Measurements from ENCODE around the gene SPINK4. TPM values are rescaled to one million over a fixed set of nuclear protein-coding genes. Genes with fewer than 3 reads are reported as not detected.

SPINK4 gene
- total RNA-seq, 1 donor from 2014 or later, result not detected

DNA sequence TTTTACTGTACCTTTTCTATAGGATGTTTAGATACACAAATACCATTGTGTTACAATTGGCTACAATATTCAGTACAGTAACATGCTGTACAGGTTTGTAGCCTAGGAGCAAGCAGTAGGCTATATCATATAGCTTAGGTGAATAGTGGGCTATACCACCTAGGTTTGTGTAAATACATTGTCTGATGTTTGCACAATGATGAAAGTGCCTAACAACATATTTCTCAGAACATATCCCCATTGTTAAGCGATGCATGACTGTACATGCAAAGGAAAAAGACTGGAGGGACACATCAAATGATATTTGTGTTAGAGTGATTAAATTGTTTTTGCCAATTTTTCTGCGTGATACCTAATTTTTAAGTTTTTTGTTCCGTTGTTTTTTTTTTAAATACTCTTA lies 30.2 kb downstream of the SPINK4 start:
- ATAC-seq, result no peak
- no peak overlapping the region for H3K4me3 ChIP-seq
- no peak for DNase-seq
- H3K9me3 ChIP-seq, result no peaks in the 10 kb centered on the region
- H3K27me3 ChIP-seq, result no peaks in the 10 kb centered on the region
- H3K27ac ChIP-seq, result no peak overlapping the region
- H3K36me3 ChIP-seq, result peaks cover 86% of the 10 kb centered on the region
- TF ChIP-seq, protein P1, sequence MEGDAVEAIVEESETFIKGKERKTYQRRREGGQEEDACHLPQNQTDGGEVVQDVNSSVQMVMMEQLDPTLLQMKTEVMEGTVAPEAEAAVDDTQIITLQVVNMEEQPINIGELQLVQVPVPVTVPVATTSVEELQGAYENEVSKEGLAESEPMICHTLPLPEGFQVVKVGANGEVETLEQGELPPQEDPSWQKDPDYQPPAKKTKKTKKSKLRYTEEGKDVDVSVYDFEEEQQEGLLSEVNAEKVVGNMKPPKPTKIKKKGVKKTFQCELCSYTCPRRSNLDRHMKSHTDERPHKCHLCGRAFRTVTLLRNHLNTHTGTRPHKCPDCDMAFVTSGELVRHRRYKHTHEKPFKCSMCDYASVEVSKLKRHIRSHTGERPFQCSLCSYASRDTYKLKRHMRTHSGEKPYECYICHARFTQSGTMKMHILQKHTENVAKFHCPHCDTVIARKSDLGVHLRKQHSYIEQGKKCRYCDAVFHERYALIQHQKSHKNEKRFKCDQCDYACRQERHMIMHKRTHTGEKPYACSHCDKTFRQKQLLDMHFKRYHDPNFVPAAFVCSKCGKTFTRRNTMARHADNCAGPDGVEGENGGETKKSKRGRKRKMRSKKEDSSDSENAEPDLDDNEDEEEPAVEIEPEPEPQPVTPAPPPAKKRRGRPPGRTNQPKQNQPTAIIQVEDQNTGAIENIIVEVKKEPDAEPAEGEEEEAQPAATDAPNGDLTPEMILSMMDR (IDR thresholded peaks at IDR 0.05), result no peak
- H3K4me1 ChIP-seq, result peaks cover 13% of the 10 kb centered on the region
- intact Hi-C loops (cut with DNase I), result no loop called here

DNA sequence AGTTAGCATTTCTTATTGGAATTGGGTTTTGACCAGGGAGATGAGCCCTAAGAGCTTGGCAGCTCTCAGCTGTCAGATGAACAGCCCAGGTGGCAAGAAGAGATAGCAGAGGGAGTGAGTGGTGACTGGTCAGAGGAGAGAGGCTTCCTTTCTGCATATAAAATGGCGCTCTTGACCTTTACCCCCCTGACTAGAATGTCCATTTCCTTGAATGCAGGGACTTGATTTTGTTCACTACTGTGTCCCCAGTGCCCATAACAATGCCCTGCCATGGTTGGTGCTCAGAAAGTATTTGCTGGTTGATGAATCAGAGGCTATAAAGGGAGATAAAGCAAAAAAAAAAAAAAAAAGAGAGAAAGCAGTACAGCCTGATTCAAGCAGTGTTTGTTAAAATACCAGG lies 32.1 kb downstream of the SPINK4 start:
- ATAC-seq (no peak), DNase-seq (no peak)
- Histone ChIP-seq H3K27me3 (no peaks in the 10 kb centered on the region), H3K4me1 (no peaks in the 10 kb centered on the region), H3K4me3 (no peak overlapping the region), H3K36me3 (peaks cover 98% of the 10 kb centered on the region), H3K27ac (no peak overlapping the region), H3K9me3 (no peaks in the 10 kb centered on the region)
- intact Hi-C loops (cut with DNase I), result no loop called here
- TF ChIP-seq, protein P1 (IDR thresholded peaks at IDR 0.05), result no peak

DNA sequence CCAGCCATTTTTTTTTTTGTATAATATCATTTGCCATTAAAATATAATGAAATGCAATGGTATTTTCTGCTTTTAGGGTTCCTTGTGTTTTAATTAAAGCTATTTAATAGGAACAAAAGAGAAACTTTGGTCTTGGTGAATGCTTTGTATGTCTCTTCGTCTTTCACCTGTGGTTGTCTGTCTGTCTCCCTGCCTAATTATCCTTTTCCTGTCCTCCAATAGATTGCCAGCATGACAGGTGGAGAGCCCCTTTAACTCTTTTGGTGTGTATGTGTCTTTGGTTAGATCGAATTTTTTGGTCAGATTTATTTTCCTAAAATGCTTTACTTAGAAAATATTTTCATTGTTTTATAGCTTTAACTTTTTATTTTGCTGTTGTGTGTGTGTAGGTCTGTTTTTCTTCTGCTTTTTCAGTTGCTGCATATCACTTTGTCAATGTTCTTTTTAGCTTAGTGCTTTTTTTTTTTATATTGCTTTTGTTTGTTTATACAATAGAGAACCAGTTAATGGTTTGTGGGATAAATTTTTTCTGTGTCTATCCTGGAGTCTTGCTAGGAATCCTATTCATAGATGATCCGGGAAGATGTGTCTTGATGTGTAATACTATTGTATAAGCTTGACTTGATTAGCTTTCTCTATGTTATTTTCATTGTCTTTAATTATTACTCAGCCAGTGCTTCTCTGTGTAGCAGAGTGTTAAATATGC lies 33.5 kb downstream of the SPINK4 start:
- no peak for ATAC-seq
- H3K27me3 ChIP-seq, result no peaks in the 10 kb centered on the region
- no peak for DNase-seq
- no peak overlapping the region for H3K27ac ChIP-seq
- intact Hi-C loops (cut with DNase I), result no loop called here
- TF ChIP-seq, protein P1 (IDR thresholded peaks at IDR 0.05), result no peak
- H3K36me3 ChIP-seq, result peaks cover 99% of the 10 kb centered on the region
- no peak overlapping the region for H3K4me3 ChIP-seq
- no peaks in the 10 kb centered on the region for H3K9me3 ChIP-seq
- H3K4me1 ChIP-seq, result no peaks in the 10 kb centered on the region

DNA sequence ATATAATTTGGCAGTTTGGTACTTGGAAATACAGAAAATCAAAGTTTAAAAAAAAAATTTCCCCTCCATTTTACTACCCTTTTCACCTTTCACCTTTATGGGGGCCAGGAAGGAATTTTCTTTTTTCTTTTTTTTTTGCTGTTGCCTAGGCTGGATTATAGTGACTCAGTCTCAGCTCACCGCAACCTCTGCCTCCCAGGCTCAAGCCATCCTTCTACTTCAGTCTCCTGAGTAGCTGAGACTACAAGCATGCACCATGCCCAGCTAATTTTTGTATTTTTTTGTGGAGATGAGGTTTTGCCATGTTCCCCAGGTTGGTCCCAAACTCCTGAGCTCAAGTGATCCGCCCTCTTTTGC lies 34.0 kb downstream of the SPINK4 start:
- TF ChIP-seq, protein P1 (IDR thresholded peaks at IDR 0.05), result no peak
- no peak overlapping the region for H3K27ac ChIP-seq
- no peak overlapping the region for H3K4me3 ChIP-seq
- H3K4me1 ChIP-seq, result no peaks in the 10 kb centered on the region
- no peak for ATAC-seq
- DNase-seq, result no peak
- no peaks in the 10 kb centered on the region for H3K27me3 ChIP-seq
- H3K9me3 ChIP-seq, result no peaks in the 10 kb centered on the region
- intact Hi-C loops (cut with DNase I), result no loop called here
- H3K36me3 ChIP-seq, result peaks cover 100% of the 10 kb centered on the region

DNA sequence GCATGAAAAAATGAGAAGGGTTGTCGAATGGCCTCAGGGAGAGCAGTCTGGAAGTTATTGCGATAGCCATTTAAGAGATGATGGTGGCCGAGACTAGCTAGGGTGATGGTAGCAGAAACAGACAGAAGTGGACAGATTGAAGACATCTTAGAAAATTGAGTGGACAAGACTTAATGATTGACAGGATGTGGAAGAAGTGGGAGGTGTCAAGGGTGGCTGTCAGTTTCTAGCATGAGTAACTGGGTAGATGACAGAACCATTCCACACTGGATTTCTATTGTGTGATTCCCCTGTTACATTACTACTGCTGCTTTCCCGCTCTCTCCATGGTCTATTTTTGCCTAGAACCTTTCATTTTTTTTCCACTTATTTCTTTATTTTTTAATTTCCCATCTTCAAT lies 37.5 kb downstream of the SPINK4 start:
- Histone ChIP-seq H3K27me3 (no peaks in the 10 kb centered on the region), H3K9me3 (no peaks in the 10 kb centered on the region), H3K4me3 (no peak overlapping the region), H3K4me1 (no peaks in the 10 kb centered on the region), H3K36me3 (peaks cover 100% of the 10 kb centered on the region), H3K27ac (no peak overlapping the region)
- ATAC-seq, result no peak
- no peak for DNase-seq
- intact Hi-C loops (cut with DNase I), result no loop called here
- TF ChIP-seq, protein P1 (IDR thresholded peaks at IDR 0.05), result no peak

DNA sequence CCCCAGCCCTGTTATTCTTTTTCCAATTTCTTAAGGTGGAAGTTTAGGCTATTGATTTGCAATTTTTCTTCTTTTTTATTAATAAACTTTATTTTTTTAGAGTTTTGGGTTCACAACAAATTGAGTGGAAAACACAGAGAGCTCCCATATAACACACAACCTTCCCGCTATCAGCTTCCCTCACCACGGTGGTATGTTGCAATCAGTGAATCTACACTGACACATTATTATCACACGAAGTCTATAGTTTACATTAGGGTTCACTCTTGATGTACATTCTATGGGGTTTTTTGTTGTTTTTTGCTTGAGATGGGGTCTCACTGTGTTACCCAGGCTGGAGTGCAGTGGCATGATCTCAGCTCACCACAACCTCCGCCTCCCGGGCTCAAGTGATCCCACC lies 45.5 kb downstream of the SPINK4 start:
- Histone ChIP-seq H3K9me3 (no peaks in the 10 kb centered on the region), H3K27me3 (no peaks in the 10 kb centered on the region), H3K27ac (no peak overlapping the region), H3K4me1 (peaks cover 16% of the 10 kb centered on the region), H3K4me3 (no peak overlapping the region), H3K36me3 (peaks cover 34% of the 10 kb centered on the region)
- TF ChIP-seq, protein P1 (IDR thresholded peaks at IDR 0.05), result no peak
- ATAC-seq, result no peak
- intact Hi-C loops (cut with DNase I), result no loop called here
- DNase-seq, result no peak
